Thoracic aorta (tissue), 2 donors: ENCODE measurements around the gene CCDC71L. TPM values are rescaled to one million over a fixed set of nuclear protein-coding genes. Genes with fewer than 3 reads are reported as not detected.

Experiments used
- ATAC-seq: fragments of 150-250 bp; one replicate; pipeline ENCODE4 v1.8.0; 2017; ENCODE audit warnings: low read depth; ENCODE audit not compliant: insufficient number of reproducible peaks, low FRiP score
- DNase-seq: peaks from one replicate; pipeline ENCODE4 v3.0.0-alpha.2; 2020; ENCODE audit warnings: low spot score
- H3K27ac ChIP-seq, 2 donors: fragments of 200-600 bp; sonication (generic); 1 replicate in 1 of 2; 2 replicates in 1 of 2; pipeline ENCODE4 v1.5.1; 2016; ENCODE audit warnings: mild to moderate bottlenecking in 2 of 2, moderate library complexity in 2 of 2
- H3K27me3 ChIP-seq: fragments of 200-600 bp; sonication (generic); replicated peaks from 2 replicates; pipeline ENCODE4 v1.6.0; 2016; ENCODE audit warnings: mild to moderate bottlenecking; ENCODE audit not compliant: insufficient read depth
- H3K36me3 ChIP-seq: fragments of 200-600 bp; sonication (generic); one replicate; pipeline ENCODE4 v1.5.1; 2016
- H3K4me1 ChIP-seq, 2 donors: fragments of 200-600 bp; sonication (generic); 1 replicate in 1 of 2; 2 replicates in 1 of 2; pipeline versions ENCODE4 v1.5.1 to v1.6.0; 2016; ENCODE audit warnings: low read depth in 2 of 2, mild to moderate bottlenecking in 1 of 2; ENCODE audit not compliant: control insufficient read depth in 1 of 2
- H3K4me3 ChIP-seq: fragments of 200-600 bp; sonication (generic); 2 replicates; pipeline ENCODE4 v1.5.1; 2016; ENCODE audit warnings: mild to moderate bottlenecking
- H3K9me3 ChIP-seq: fragments of 200-600 bp; sonication (generic); 2 replicates; pipeline ENCODE4 v1.5.1; 2016
- total RNA-seq, 2 donors: library from RNA; depleted of rRNA; stranded (reverse); fragments of >200 nt; gene quantifications; one replicate each; pipeline versions ENCODE4 v1.1.0 to v1.2.3, GENCODE V29; 2016
- TF ChIP-seq, protein P1 (sequence below): fragments of 200-600 bp; sonication (generic); IDR thresholded peaks from one replicate; pipeline ENCODE4 v1.5.1; 2019; ENCODE audit warnings: antibody characterized with exemption

CCDC71L gene
- total RNA-seq, 2 donors from 2014 or later: 57.9 to 101 TPM

DNA sequence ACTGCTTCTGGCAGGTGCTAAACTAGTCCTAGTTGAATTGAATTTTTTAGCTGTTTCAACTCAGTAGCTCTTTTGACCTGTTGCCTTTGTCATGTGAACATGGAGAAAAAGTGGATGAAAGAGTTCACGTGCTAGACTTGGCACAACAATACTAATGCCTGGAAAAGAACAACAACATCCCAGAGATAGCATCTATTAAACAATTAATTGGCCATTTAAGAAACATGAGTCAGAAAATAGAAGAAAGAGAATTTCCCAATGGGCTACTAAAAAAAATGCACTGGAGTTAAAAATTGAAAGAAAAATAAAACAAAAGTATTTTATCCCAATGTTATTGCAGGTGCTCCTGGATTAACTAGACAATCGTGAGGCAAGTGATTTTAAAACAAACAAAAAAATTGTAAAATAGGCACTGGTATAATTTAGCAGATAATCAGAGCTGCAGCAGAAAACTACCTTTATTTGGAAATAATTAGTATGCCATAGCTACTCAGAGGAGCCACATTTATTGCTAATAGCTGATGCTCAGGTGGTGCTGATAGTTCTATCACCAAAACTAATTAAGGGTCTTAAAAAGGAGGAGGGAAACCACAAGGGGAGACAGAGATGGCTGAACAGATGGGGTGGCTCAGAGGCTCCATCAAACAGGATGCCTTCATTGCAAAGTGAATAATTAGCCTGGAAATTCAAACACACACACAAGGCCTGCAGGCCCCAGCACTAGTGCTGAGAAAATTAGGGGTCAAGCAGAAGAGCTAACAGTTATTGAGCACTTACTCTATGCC is 17.6 kb downstream of the CCDC71L start:
- Histone ChIP-seq H3K27ac (no peak overlapping the region), H3K4me3 (no peak overlapping the region), H3K27me3 (no peaks in the 10 kb centered on the region), H3K4me1 (peaks cover 7 to 8% of the 10 kb centered on the region in 2 donors), H3K36me3 (no peaks in the 10 kb centered on the region), H3K9me3 (no peaks in the 10 kb centered on the region)
- no peak for ATAC-seq
- no peak for DNase-seq
- TF ChIP-seq, protein P1, sequence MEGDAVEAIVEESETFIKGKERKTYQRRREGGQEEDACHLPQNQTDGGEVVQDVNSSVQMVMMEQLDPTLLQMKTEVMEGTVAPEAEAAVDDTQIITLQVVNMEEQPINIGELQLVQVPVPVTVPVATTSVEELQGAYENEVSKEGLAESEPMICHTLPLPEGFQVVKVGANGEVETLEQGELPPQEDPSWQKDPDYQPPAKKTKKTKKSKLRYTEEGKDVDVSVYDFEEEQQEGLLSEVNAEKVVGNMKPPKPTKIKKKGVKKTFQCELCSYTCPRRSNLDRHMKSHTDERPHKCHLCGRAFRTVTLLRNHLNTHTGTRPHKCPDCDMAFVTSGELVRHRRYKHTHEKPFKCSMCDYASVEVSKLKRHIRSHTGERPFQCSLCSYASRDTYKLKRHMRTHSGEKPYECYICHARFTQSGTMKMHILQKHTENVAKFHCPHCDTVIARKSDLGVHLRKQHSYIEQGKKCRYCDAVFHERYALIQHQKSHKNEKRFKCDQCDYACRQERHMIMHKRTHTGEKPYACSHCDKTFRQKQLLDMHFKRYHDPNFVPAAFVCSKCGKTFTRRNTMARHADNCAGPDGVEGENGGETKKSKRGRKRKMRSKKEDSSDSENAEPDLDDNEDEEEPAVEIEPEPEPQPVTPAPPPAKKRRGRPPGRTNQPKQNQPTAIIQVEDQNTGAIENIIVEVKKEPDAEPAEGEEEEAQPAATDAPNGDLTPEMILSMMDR: no peak

- H3K27ac ChIP-seq: no peak overlapping the region
- no peak for ATAC-seq
- TF ChIP-seq, protein P1: no peak
- H3K4me3 ChIP-seq: no peak overlapping the region
- no peaks in the 10 kb centered on the region for H3K36me3 ChIP-seq
- no peak for DNase-seq
- H3K4me1 ChIP-seq: peaks cover 7 to 8% of the 10 kb centered on the region in 2 donors
- no peaks in the 10 kb centered on the region for H3K9me3 ChIP-seq
- no peaks in the 10 kb centered on the region for H3K27me3 ChIP-seq
Measured at GRCh38 chr7:106641416-106641815, 19.5 kb downstream of the CCDC71L start.

GRCh38 chr7:106640368-106641141 is 20.4 kb downstream of the CCDC71L start:
- no peak for DNase-seq
- Histone ChIP-seq H3K9me3 (no peaks in the 10 kb centered on the region), H3K27ac (no peak overlapping the region), H3K4me1 (peaks cover 7 to 8% of the 10 kb centered on the region in 2 donors), H3K27me3 (no peaks in the 10 kb centered on the region), H3K36me3 (no peaks in the 10 kb centered on the region), H3K4me3 (no peak overlapping the region)
- TF ChIP-seq, protein P1: no peak
- ATAC-seq: no peak

DNA sequence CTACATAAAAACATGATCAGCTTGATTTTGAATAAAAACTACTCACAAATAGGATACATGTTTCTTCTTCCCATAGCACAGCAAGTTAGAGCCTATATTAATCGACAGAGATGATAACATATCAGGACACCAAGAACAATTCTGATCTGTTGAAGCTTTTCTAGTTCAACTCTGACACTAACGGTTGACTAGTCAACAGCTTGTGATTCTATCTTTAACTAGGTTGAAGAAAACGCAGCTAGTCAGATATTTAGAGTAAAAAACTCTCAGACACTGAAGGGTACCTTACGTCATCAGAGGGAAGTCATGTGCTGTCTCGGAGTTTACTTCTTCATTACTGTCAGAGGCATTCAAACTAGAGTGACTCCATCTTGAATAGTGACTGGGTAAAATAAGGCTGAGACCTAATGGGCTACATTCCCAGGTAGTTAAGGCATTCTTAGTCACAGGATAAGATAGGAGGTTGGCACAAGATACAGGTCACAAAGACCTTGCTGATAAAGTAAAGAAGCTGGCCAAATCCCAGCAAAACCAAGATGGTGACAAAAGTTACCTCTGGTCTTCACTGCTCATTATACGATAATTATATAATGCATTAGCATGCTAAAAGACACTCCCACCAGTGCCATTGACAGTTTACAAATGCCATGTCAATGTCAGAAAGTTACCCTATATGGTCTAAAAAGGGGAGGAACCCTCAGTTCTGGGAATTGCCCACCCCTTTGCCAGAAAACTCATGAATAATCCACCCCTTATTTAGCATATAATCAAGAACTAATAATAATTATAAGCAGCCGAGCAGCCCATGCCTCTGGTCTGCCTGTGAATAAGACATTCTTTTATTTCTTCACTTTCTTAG is 21.3 kb downstream of the CCDC71L start:
- ATAC-seq (no peak), DNase-seq (no peak)
- H3K9me3 ChIP-seq: no peaks in the 10 kb centered on the region
- no peaks in the 10 kb centered on the region for H3K36me3 ChIP-seq
- H3K4me1 ChIP-seq: peaks cover 7 to 8% of the 10 kb centered on the region in 2 donors
- TF ChIP-seq, protein P1: no peak
- H3K27ac ChIP-seq: no peak overlapping the region
- H3K4me3 ChIP-seq: no peak overlapping the region
- no peaks in the 10 kb centered on the region for H3K27me3 ChIP-seq

- Histone ChIP-seq H3K9me3 (no peaks in the 10 kb centered on the region), H3K36me3 (no peaks in the 10 kb centered on the region), H3K4me1 (peaks cover 2 to 4% of the 10 kb centered on the region in 2 donors), H3K27me3 (no peaks in the 10 kb centered on the region), H3K4me3 (no peak overlapping the region), H3K27ac (no peak overlapping the region)
- ATAC-seq: no peak
- TF ChIP-seq, protein P1: no peak
- no peak for DNase-seq
Measured at GRCh38 chr7:106635411-106635810, 25.5 kb downstream of the CCDC71L start.
